H1 (cell line): ENCODE measurements around the gene GPR157. TPM values are rescaled to one million over a fixed set of nuclear protein-coding genes. Genes with fewer than 3 reads are reported as not detected.

Experiments used
- CTCF ChIA-PET: fragments of 300-600 bp; sonication (Branson Sonifier 250); formaldehyde crosslinking; loops from one replicate; lab custom pipeline; 2021; ENCODE audit not compliant: partially characterized antibody; lab: Charles Lee
- POLR2A ChIA-PET: fragments of 300-600 bp; sonication (Branson Sonifier 250); formaldehyde crosslinking; loops from one replicate; lab custom pipeline; 2021; ENCODE audit warnings: inconsistent platforms; ENCODE audit not compliant: partially characterized antibody; lab: Charles Lee
- DNase-seq, 2 experiments: peaks; one replicate each; pipeline versions ENCODE4 v3.0.0 to v3.0.0-alpha.2; 2010 to 2022; ENCODE audit warnings: low spot score in 2 of 2, low read depth in 1 of 2, mixed read lengths in 1 of 2
- FAIRE-seq: peaks from 2 replicates; lab custom pipeline; 2011; peaks lifted over from hg19 to GRCh38; lab: Jason Lieb, UNC
- H2AFZ ChIP-seq: 2 replicates; pipeline ENCODE4 v1.8.1; 2012; ENCODE audit warnings: low read length, inconsistent platforms
- H2AK5ac ChIP-seq: 2 replicates; pipeline ENCODE4 v1.6.1; 2013; ENCODE audit warnings: low read depth, low read length
- H2BK120ac ChIP-seq: replicated peaks from 2 replicates; pipeline ENCODE3; 2013; ENCODE audit warnings: low read depth, low read length, inconsistent platforms
- H2BK12ac ChIP-seq: 2 replicates; pipeline ENCODE4 v1.6.1; 2013; ENCODE audit warnings: low read depth, low read length
- H2BK15ac ChIP-seq: 2 replicates; pipeline ENCODE4 v1.6.1; 2013; ENCODE audit warnings: low read length
- H2BK20ac ChIP-seq: 2 replicates; pipeline ENCODE4 v1.6.1; 2013; ENCODE audit warnings: low read length
- H2BK5ac ChIP-seq: 2 replicates; pipeline ENCODE4 v1.6.1; 2013; ENCODE audit warnings: low read depth, low read length
- H3K14ac ChIP-seq: 2 replicates; pipeline ENCODE4 v1.6.1; 2013; ENCODE audit warnings: inconsistent platforms; ENCODE audit not compliant: insufficient read length
- H3K18ac ChIP-seq: 2 replicates; pipeline ENCODE4 v1.6.1; 2013; ENCODE audit warnings: low read length; ENCODE audit errors: extremely low read depth
- H3K23ac ChIP-seq: 2 replicates; pipeline ENCODE4 v1.6.1; 2013; ENCODE audit warnings: inconsistent platforms; ENCODE audit not compliant: insufficient read length
- H3K23me2 ChIP-seq: 2 replicates; pipeline ENCODE4 v1.6.1; 2013; ENCODE audit warnings: low read depth, low read length
- H3K27ac ChIP-seq: 2 replicates; pipeline ENCODE4 v1.6.1; 2011; ENCODE audit warnings: low read depth, low read length, inconsistent platforms
- H3K27me3 ChIP-seq, 4 experiments: replicated peaks in 1 of 4; 1 replicate in 1 of 4; 2 replicates in 3 of 4; pipeline versions ENCODE4 v1.6.1 to v1.8.1; 2011 to 2013; ENCODE audit warnings: low read length in 3 of 4, mild to moderate bottlenecking in 3 of 4, inconsistent platforms in 2 of 4, mixed read lengths in 2 of 4, moderate library complexity in 1 of 4; ENCODE audit not compliant: control insufficient read depth in 3 of 4, insufficient read depth in 3 of 4; ENCODE audit errors: extremely low read depth in 1 of 4
- H3K36me3 ChIP-seq, 4 experiments: 2 replicates each; pipeline versions ENCODE4 v1.6.1 to v1.8.1; 2011 to 2013; ENCODE audit warnings: mild to moderate bottlenecking in 4 of 4, low read length in 3 of 4, moderate library complexity in 2 of 4, control low read depth in 1 of 4, inconsistent platforms in 1 of 4; ENCODE audit not compliant: insufficient read depth in 4 of 4, control insufficient read depth in 2 of 4
- H3K4ac ChIP-seq: replicated peaks from 2 replicates; pipeline ENCODE3; 2013; ENCODE audit warnings: low read length, low read depth, mixed read lengths, inconsistent platforms; ENCODE audit not compliant: insufficient read length
- H3K4me1 ChIP-seq, 4 experiments: replicated peaks in 1 of 4; 1 replicate in 1 of 4; 2 replicates in 3 of 4; pipeline versions ENCODE4 v1.6.1 to v1.8.1; 2011 to 2013; ENCODE audit warnings: low read length in 3 of 4, inconsistent platforms in 2 of 4, mixed read lengths in 1 of 4; ENCODE audit not compliant: insufficient read depth in 4 of 4, control insufficient read depth in 3 of 4
- H3K4me2 ChIP-seq, 2 experiments: 2 replicates each; pipeline versions ENCODE4 v1.6.1 to v1.8.1; 2011 to 2013; ENCODE audit warnings: low read depth in 2 of 2, low read length in 2 of 2, control low read depth in 1 of 2, inconsistent platforms in 1 of 2, mild to moderate bottlenecking in 1 of 2; ENCODE audit not compliant: insufficient read depth in 1 of 2
- H3K4me3 ChIP-seq, 4 experiments: fragments of 200-600, 300-600 bp in 1 of 4; sonication (generic), shearing (Covaris generic), sonication (Bioruptor Twin) in 1 of 4; 2 replicates each; pipeline versions ENCODE4 v1.5.1 to v1.8.1; 2011 to 2016; ENCODE audit warnings: low read length in 4 of 4, low read depth in 3 of 4, control low read depth in 2 of 4, inconsistent platforms in 2 of 4, mild to moderate bottlenecking in 2 of 4, mixed read lengths in 1 of 4, moderate library complexity in 1 of 4; ENCODE audit not compliant: insufficient read depth in 2 of 4; ENCODE audit errors: extremely low read depth in 1 of 4
- H3K56ac ChIP-seq: replicated peaks from 2 replicates; pipeline ENCODE3; 2013; ENCODE audit warnings: low read depth, mild to moderate bottlenecking, mixed read lengths, low read length, inconsistent platforms; ENCODE audit not compliant: insufficient read length
- H3K79me1 ChIP-seq: 2 replicates; pipeline ENCODE4 v1.6.1; 2013; ENCODE audit warnings: low read depth, low read length, control low read depth
- H3K79me2 ChIP-seq, 2 experiments: 2 replicates each; pipeline versions ENCODE4 v1.6.1 to v1.8.1; 2012 to 2013; ENCODE audit warnings: low read length in 2 of 2, mild to moderate bottlenecking in 2 of 2, inconsistent platforms in 1 of 2; ENCODE audit not compliant: insufficient read depth in 2 of 2, control insufficient read depth in 1 of 2
- H3K9ac ChIP-seq, 4 experiments: replicated peaks in 1 of 4; 1 replicate in 1 of 4; 2 replicates in 3 of 4; pipeline versions ENCODE4 v1.6.1 to v1.8.1; 2011 to 2013; ENCODE audit warnings: low read depth in 3 of 4, low read length in 3 of 4, control low read depth in 2 of 4, mild to moderate bottlenecking in 2 of 4, moderate library complexity in 2 of 4, inconsistent platforms in 1 of 4; ENCODE audit errors: extremely low read depth in 1 of 4
- H3K9me3 ChIP-seq, 2 experiments: 2 replicates each; pipeline versions ENCODE4 v1.6.1 to v1.8.1; 2012 to 2013; ENCODE audit warnings: mild to moderate bottlenecking in 2 of 2, moderate library complexity in 2 of 2, control low read depth in 1 of 2, inconsistent platforms in 1 of 2, low read depth in 1 of 2, low read length in 1 of 2, mixed read lengths in 1 of 2; ENCODE audit not compliant: insufficient read depth in 2 of 2
- H4K20me1 ChIP-seq, 2 experiments: replicated peaks in 1 of 2; 2 replicates each; pipeline versions ENCODE3 to v1.8.1; 2011 to 2013; ENCODE audit warnings: inconsistent platforms in 2 of 2, low read length in 2 of 2, mild to moderate bottlenecking in 1 of 2; ENCODE audit not compliant: insufficient read depth in 2 of 2, control insufficient read depth in 1 of 2
- H4K5ac ChIP-seq: 2 replicates; pipeline ENCODE4 v1.6.1; 2013; ENCODE audit warnings: low read length, low read depth, mixed read lengths, inconsistent platforms; ENCODE audit not compliant: insufficient read length
- H4K8ac ChIP-seq: 2 replicates; pipeline ENCODE4 v1.8.0; 2013; ENCODE audit warnings: mild to moderate bottlenecking, moderate library complexity, low read length, inconsistent platforms; ENCODE audit not compliant: insufficient read depth; ENCODE audit errors: extremely low read depth
- H4K91ac ChIP-seq: replicated peaks from 2 replicates; pipeline ENCODE3; 2013; ENCODE audit warnings: low read length, mixed read lengths, inconsistent platforms; ENCODE audit not compliant: insufficient read length
- CEBPB ChIP-seq: IDR thresholded peaks from 2 replicates; pipeline ENCODE4 v1.6.1; 2012; ENCODE audit warnings: low read depth, low read length
- EZH2 ChIP-seq: fragments of 200-600 bp; sonication (generic); IDR thresholded peaks from 2 replicates; pipeline ENCODE4 v1.7.1; 2012; ENCODE audit warnings: low read depth, mild to moderate bottlenecking, moderate library complexity, low read length, inconsistent platforms; ENCODE audit not compliant: severe bottlenecking
- KDM4A ChIP-seq: IDR thresholded peaks from one replicate; pipeline ENCODE4 v1.7.1; 2012; ENCODE audit warnings: low read depth, mild to moderate bottlenecking, moderate library complexity, low read length, inconsistent platforms; ENCODE audit not compliant: severe bottlenecking
- PHF8 ChIP-seq: fragments of 200-600 bp; sonication (generic); conservative IDR thresholded peaks from 2 replicates; pipeline ENCODE4 v1.7.1; 2012; ENCODE audit warnings: low read depth, mild to moderate bottlenecking, inconsistent platforms, low read length, moderate library complexity
- POLR2A ChIP-seq, 2 experiments: IDR thresholded peaks; 1 replicate in 1 of 2; 2 replicates in 1 of 2; pipeline ENCODE4 v1.6.1; 2011; ENCODE audit warnings: low read depth in 2 of 2, low read length in 2 of 2, mild to moderate bottlenecking in 2 of 2; ENCODE audit errors: control extremely low read depth in 1 of 2
- RAD21 ChIP-seq, 2 experiments: IDR thresholded peaks in 1 of 2; conservative IDR thresholded peaks in 1 of 2; 2 replicates each; pipeline ENCODE4 v1.6.1; 2011; ENCODE audit warnings: low read depth in 2 of 2, low read length in 2 of 2, improper control_type of control experiment in 1 of 2, inconsistent platforms in 1 of 2, mild to moderate bottlenecking in 1 of 2, moderate library complexity in 1 of 2
- RFX5 ChIP-seq: IDR thresholded peaks from 2 replicates; pipeline ENCODE4 v1.6.1; 2011; ENCODE audit warnings: low read depth, low read length, improper control_type of control experiment, borderline replicate concordance
- RNF2 ChIP-seq: fragments of 200-900, 300-1000 bp; sonication (generic); IDR thresholded peaks from 2 replicates; pipeline ENCODE4 v1.7.1; 2016; ENCODE audit warnings: borderline replicate concordance, low read depth, mild to moderate bottlenecking, antibody characterized with exemption, low read length; ENCODE audit not compliant: poor library complexity, severe bottlenecking; ENCODE audit errors: missing control alignments
- SIRT6 ChIP-seq: IDR thresholded peaks from one replicate; pipeline ENCODE4 v1.7.1; 2012; ENCODE audit warnings: low read length, inconsistent platforms
- TBP ChIP-seq: IDR thresholded peaks from 2 replicates; pipeline ENCODE4 v1.6.1; 2011; ENCODE audit warnings: low read depth, low read length, improper control_type of control experiment
- TCF12 ChIP-seq: IDR thresholded peaks from 2 replicates; pipeline ENCODE4 v1.6.1; 2011; ENCODE audit warnings: low read depth, mild to moderate bottlenecking, low read length
- TEAD4 ChIP-seq: IDR thresholded peaks from 2 replicates; pipeline ENCODE4 v1.6.1; 2012; ENCODE audit warnings: low read depth, low read length, inconsistent platforms, mixed read lengths
- WGBS, 2 experiments: shearing (Covaris generic) in 1 of 2; methylation state at CpG; one replicate each; pipeline versions ENCODE4 v1.1.6 to v1.1.7; 2013 to 2015; ENCODE audit warnings: low lambda C conversion rate in 2 of 2, mixed read lengths in 2 of 2, inconsistent platforms in 1 of 2, low coverage in 1 of 2, missing lambda C conversion rate in 1 of 2; ENCODE audit not compliant: insufficient replicate concordance in 2 of 2, insufficient coverage in 1 of 2, insufficient read length in 1 of 2; ENCODE audit errors: extremely low coverage in 1 of 2, missing lambda C conversion rate in 1 of 2; 5-methylcytosine and 5-hydroxymethylcytosine counted together
- polyA plus RNA-seq, 7 experiments: library from polyadenylated mRNA; depleted of rRNA in 3 of 7; stranded (reverse) in 5 of 7; unstranded in 2 of 7; fragments of >200 nt in 5 of 7; fragments of 200-250 nt in 2 of 7; gene quantifications; 1 replicate in 5 of 7; 2 replicates in 1 of 7; 4 replicates in 1 of 7; pipeline versions ENCODE4 v1.2.1 to v1.2.3, GENCODE V29; 2011 to 2013; ENCODE audit warnings: missing spikeins in 2 of 7, mixed read lengths in 2 of 7
- total RNA-seq: library from RNA; stranded (reverse); fragmentation: NEBNext Ultra II Directional; extraction: Animal tissue kit (Norgen Biotek cat#: 25700); gene quantifications from 2 replicates; pipeline ENCODE4 v1.2.1, GENCODE V29; 2021

Gene GPR157
- total and polyA plus RNA-seq, 2 of the 8 experiments (the other 6 are each of a cell fraction or from before 2014, with no cell fraction given): 1.0 to 11.0 TPM

GRCh38 chr1:9145714-9146113 is 16.8 kb upstream of the GPR157 start:
- Histone ChIP-seq H3K9me3 (no peaks in the 10 kb centered on the region), H2BK5ac (no peak overlapping the region), H3K4me2 (no peak overlapping the region), H2BK120ac (no peak overlapping the region), H3K23ac (no peak overlapping the region), H4K5ac (no peak overlapping the region), H4K91ac (no peak overlapping the region), H4K8ac (no peak overlapping the region), H2AK5ac (no peak overlapping the region), H2BK15ac (no peak overlapping the region)
- POLR2A ChIA-PET: interaction anchor here (0.7 to 1.7 kb wide), 2 partner anchors 11 to 52 kb away, joined by 3 to 4 read pairs; no protein-coding TSS in a partner anchor
- no peak for DNase-seq
- CTCF ChIA-PET: interaction anchor here (1.0 to 2.3 kb wide), 5 partner anchors 12 to 103 kb away, joined by 3 to 7 read pairs (median 3); no protein-coding TSS in a partner anchor
- no peak for TF ChIP-seq RNF2
- no peak for TF ChIP-seq TCF12
- TF ChIP-seq TEAD4: no peak
- TF ChIP-seq EZH2: no peak
- TF ChIP-seq POLR2A (IDR thresholded peaks at IDR 0.05; ENCODE audit: control extremely low read depth in 1 of 2, low read depth in 2 of 2, low read length in 2 of 2): no peak
- TF ChIP-seq TBP: no peak
- TF ChIP-seq RFX5: no peak
- no peak for TF ChIP-seq KDM4A
- no peak for TF ChIP-seq CEBPB
- no peak for TF ChIP-seq SIRT6
- TF ChIP-seq RAD21 (IDR thresholded peaks at IDR 0.05 in 1 of 2, conservative IDR thresholded peaks at IDR 0.05 in 1 of 2; ENCODE audit: low read depth in 2 of 2, low read length in 2 of 2): no peak
- no peak for TF ChIP-seq PHF8
- TF ChIP-seq, all 59 proteins: peak for 0
- Histone ChIP-seq H3K56ac (no peak overlapping the region), H2AFZ (no peak overlapping the region), H2BK12ac (no peak overlapping the region), H3K4ac (no peak overlapping the region), H3K4me3 (no peak overlapping the region), H4K20me1 (peaks cover 0 to 6% of the 10 kb centered on the region in 2 experiments), H3K14ac (no peak overlapping the region), H3K4me1 (no peaks in the 10 kb centered on the region; a peak in 1 of 7 replicates), H3K36me3 (peaks cover 1 to 6% (median 4%) of the 10 kb centered on the region in 4 experiments; a peak in 3 of 8 replicates), H2BK20ac (no peak overlapping the region), H3K27me3 (no peaks in the 10 kb centered on the region), H3K23me2 (no peaks in the 10 kb centered on the region), H3K79me1 (no peaks in the 10 kb centered on the region; the same call in 1 of the 2 replicates), H3K79me2 (no peaks in the 10 kb centered on the region), H3K9ac (no peak overlapping the region), H3K18ac (no peak overlapping the region), H3K27ac (no peak overlapping the region)
- 87% methylated on average over 5 of the region's 5 CpGs; no CpG with 5 or more reads in 1 of the 2 experiments for WGBS, 2 experiments
- no peak for FAIRE-seq
